ENCODE data around the gene SLC30A2. TPM values are rescaled to one million over a fixed set of nuclear protein-coding genes. Genes with fewer than 3 reads are reported as not detected.

Gene SLC30A2
- total and polyA plus RNA-seq, 9 of the 15 experiments (the other 6 are each of a cell fraction or from before 2014, with no cell fraction given): 0.01 to 0.18 (median 0.06) TPM; not detected in 3

- POLR2A ChIA-PET: interaction anchor here (0.6 to 3.1 kb wide), 17 partner anchors 8 to 198 kb away, joined by 3 to 23 read pairs (median 6); partner anchors contain the start of genes CEP85 and SLC30A2
- BruUV-seq (replicated peaks): no TSS peak
- Histone ChIP-seq H3K79me2 (ENCODE audit: control insufficient read depth, insufficient read depth, low read length) (peaks cover 8% of the 10 kb centered on the region; the same call in 2 of the 3 replicates), H3K9me3 (replicated peaks; ENCODE audit: control insufficient read depth, insufficient read depth, low read depth, low read length) (no peaks in the 10 kb centered on the region), H3K4me1 (replicated peaks in 1 of 2; ENCODE audit: control insufficient read depth in 2 of 2, insufficient read depth in 2 of 2, low read length in 2 of 2) (peaks cover 25 to 57% of the 10 kb centered on the region in 2 experiments), H3K4me2 (ENCODE audit: insufficient read depth, low read length) (peak overlapping the region; percentile 99), H3K27me3 (ENCODE audit: control insufficient read depth in 2 of 2, insufficient read depth in 2 of 2, low read length in 2 of 2) (no peaks in the 10 kb centered on the region), H2AFZ (ENCODE audit: low read depth, low read length) (peak overlapping the region; percentile 98), H3K9me1 (ENCODE audit: control insufficient read depth, insufficient read depth, low read length) (no peaks in the 10 kb centered on the region), H4K20me1 (replicated peaks; ENCODE audit: control insufficient read depth, insufficient read depth, low read length) (no peaks in the 10 kb centered on the region), H3K4me3 (peak overlapping the region; percentile 77), H3K9ac (ENCODE audit: insufficient read depth in 1 of 2, low read depth in 2 of 2, low read length in 2 of 2) (peak overlapping the region; percentile 93 to 96), H3K27ac (ENCODE audit: extremely low read depth, low read depth, low read length) (peak overlapping the region; percentile 87), H3K36me3 (ENCODE audit: control insufficient read depth, insufficient read depth, low read length) (no peaks in the 10 kb centered on the region)
- CTCF ChIA-PET (ENCODE audit: low intra/inter-chr PET ratio): interaction anchor here (0.5 to 3.9 kb wide), 11 partner anchors 14 to 164 kb away, joined by 3 to 65 read pairs (median 4); partner anchors contain the start of gene PDIK1L
- intact Hi-C loops (cut with micrococcal nuclease): loop anchor here (1.0 to 2.0 kb wide), 4 partner anchors 34 to 125 kb away; no protein-coding TSS in a partner anchor
- FAIRE-seq: peak; percentile 88
- peak; percentile 92 for ATAC-seq
- WGBS (ENCODE audit: insufficient coverage, low coverage, missing lambda C conversion rate): 5% methylated on average over 38 of the region's 39 CpGs
- in situ Hi-C loops (cut with MboI): no loop called here
- DNase-seq (ENCODE audit: extremely low read depth in 1 of 4, low spot score in 3 of 4): peak; percentile 91 to 94 (median 92)
- TF ChIP-seq AFF4 (CRISPR knock-in tag; IDR thresholded peaks at IDR 0.05): no peak; the same call in 1 of the 2 replicates
- no peak for TF ChIP-seq SNRNP70 (optimal IDR thresholded peaks at IDR 0.05; ENCODE audit: low read depth, low read length)
- no peak for TF ChIP-seq TARDBP (IDR thresholded peaks at IDR 0.05)
- TF ChIP-seq POLR3G (IDR thresholded peaks at IDR 0.05; ENCODE audit: extremely low read depth, insufficient read length, insufficient replicate concordance): no peak
- TF ChIP-seq, protein P1, sequence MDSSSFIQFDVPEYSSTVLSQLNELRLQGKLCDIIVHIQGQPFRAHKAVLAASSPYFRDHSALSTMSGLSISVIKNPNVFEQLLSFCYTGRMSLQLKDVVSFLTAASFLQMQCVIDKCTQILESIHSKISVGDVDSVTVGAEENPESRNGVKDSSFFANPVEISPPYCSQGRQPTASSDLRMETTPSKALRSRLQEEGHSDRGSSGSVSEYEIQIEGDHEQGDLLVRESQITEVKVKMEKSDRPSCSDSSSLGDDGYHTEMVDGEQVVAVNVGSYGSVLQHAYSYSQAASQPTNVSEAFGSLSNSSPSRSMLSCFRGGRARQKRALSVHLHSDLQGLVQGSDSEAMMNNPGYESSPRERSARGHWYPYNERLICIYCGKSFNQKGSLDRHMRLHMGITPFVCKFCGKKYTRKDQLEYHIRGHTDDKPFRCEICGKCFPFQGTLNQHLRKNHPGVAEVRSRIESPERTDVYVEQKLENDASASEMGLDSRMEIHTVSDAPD (CRISPR knock-in tag; IDR thresholded peaks at IDR 0.05): no peak
- no peak for TF ChIP-seq TCF3 (CRISPR knock-in tag; IDR thresholded peaks at IDR 0.05)
- TF ChIP-seq MYC (IDR thresholded peaks at IDR 0.05; ENCODE audit: low read depth, low read length): peak; percentile 33; the same call in 1 of the 2 replicates
- TF ChIP-seq MYC (CRISPR knock-in tag; IDR thresholded peaks at IDR 0.05; ENCODE audit: borderline replicate concordance, low read depth): no peak
- TF ChIP-seq ZNF695 (CRISPR knock-in tag; IDR thresholded peaks at IDR 0.05): no peak
- no peak for TF ChIP-seq MITF (IDR thresholded peaks at IDR 0.05)
- no peak for TF ChIP-seq GTF2E2 (tag; IDR thresholded peaks at IDR 0.05)
- peak; percentile 74 for TF ChIP-seq VEZF1 (CRISPR knock-in tag; IDR thresholded peaks at IDR 0.05)
- no peak for TF ChIP-seq MXI1 (IDR thresholded peaks at IDR 0.05; ENCODE audit: low read depth, low read length)
Observed at GRCh38 chr1:26035959-26036755, 9.8 kb downstream of the SLC30A2 start.
